ENCODE measurements around the gene CD38. TPM values are rescaled to one million over a fixed set of nuclear protein-coding genes. Genes with fewer than 3 reads are reported as not detected.
"Not testable (repeated sequence)": the region's sequence is repeated elsewhere in the genome, so short reads cannot be mapped to it uniquely, and the experiment has no call there.

CD38 gene
- total RNA-seq (2014; rRNA removed; shearing (Covaris generic)): 0.02 TPM in 1 of 2 replicates, not detected in the other

GRCh38 chr4:15778289-15779241, at the start of gene CD38:
Gene CD38, plus strand, starts transcription at chr4:15778328. Its CDS starts 87 bp downstream, at chr4:15778415.
- DNase-seq (ENCODE audit: low spot score): peak; percentile 53

- peak; percentile 44 for DNase-seq (ENCODE audit: low spot score)
Observed at GRCh38 chr4:15729910-15730533, 48.1 kb upstream of the CD38 start.

DNA sequence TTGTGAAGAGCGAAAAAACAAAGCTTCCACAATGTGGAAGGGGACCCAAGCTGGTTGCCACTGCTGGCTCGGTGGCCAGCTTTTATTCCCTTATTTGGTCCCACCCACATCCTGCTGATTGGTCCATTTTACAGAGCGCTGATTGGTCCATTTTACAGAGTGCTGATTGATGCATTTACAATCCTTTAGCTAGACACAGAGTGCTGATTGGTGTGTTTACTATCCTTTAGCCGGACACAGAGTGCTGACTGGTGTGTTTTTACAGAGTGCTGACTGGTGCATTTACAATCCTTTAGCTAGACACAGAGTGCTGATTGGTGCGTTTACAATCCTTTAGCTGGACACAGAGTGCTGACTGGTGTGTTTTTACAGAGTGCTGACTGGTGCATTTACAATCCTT, 45.1 kb upstream of the CD38 start:
- DNase-seq (ENCODE audit: low spot score): not testable (repeated sequence)

DNA sequence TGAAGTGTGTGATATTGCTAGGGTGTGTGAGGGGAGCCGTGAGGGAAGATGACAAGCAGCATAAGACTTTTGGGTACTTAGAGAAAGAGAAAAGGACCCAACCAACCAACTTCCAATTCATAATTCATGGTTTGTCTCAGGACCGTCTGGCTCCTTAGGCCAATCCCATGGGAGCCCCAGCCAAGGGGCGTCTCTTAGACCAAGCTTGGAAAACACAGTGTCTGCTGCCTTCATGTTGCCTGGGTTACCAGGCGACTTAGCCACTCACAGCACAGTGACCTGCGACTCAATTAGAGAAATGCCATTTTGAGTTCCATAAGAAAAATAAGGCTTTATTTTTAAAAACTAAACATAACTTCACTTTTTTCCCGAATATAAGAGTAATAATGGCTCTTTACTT, 42.6 kb upstream of the CD38 start:
- no peak for DNase-seq (ENCODE audit: low spot score)

GRCh38 chr4:15736514-15737050, 41.5 kb upstream of the CD38 start:
- DNase-seq (ENCODE audit: low spot score): no peak

GRCh38 chr4:15737255-15737654, 40.9 kb upstream of the CD38 start:
- no peak for DNase-seq (ENCODE audit: low spot score)

GRCh38 chr4:15738877-15739276, 39.3 kb upstream of the CD38 start:
- DNase-seq (ENCODE audit: low spot score): no peak

DNA sequence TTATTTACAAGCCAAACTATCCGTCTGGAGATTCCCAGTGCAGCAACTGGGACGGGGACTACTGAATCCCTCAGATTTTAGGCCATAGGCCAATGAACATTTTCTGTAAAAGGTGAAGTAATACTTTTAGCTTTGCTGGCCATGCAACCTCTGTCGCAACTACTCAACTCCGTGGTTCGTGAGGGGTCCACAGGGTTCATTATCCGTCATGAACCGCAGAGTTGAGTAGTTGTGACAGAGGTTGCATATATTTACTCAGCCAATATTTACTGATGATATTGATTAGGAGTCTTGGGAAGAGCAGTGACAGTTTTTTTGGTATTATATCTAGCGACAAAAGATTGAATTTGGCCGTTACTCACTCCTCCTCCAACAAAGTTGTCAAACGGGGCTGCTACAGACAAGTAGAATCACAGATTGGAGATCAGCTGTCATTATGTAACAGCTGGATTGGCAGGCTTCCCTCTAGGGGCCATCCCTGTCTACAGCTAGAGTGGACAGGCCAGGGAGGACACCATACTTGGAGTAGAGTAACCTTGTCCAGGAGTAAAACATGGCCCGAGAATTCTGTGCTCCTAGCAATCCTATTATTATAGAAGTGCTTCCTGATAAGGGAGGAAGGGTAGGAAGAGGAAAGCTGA, 37.2 kb upstream of the CD38 start:
- DNase-seq (ENCODE audit: low spot score): no peak

- no peak for DNase-seq (ENCODE audit: low spot score)
Observed at GRCh38 chr4:15742083-15742582, 36.0 kb upstream of the CD38 start.

- DNase-seq (ENCODE audit: low spot score): no peak
Observed at GRCh38 chr4:15742637-15743036, 35.5 kb upstream of the CD38 start.

DNA sequence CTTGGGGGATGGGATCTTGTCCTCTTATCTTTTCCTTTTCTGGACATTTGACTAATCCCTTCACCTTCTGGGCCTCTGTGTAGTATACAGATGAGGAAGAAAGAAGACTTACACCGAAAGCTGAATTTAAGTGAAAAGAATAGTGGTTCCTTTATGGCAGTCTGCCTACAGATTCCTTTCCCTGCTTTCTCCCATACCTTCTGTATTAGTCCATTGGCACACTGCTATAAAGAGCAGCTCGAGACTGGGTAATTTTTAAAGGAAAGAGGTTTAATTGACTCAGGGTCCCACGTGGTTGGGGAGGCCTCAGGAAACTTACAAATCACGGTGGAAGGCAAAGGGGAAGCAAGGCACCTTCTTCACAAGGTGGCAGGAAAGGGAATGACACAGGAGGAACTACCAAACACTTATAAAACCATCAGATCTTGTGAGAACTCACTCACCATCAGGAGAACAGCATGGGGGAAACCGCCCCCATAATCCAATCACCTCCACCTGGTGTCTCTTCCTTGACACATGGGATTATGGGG, 34.0 kb upstream of the CD38 start:
- DNase-seq (ENCODE audit: low spot score): no peak

GRCh38 chr4:15746110-15746509, 32.0 kb upstream of the CD38 start:
- DNase-seq (ENCODE audit: low spot score): no peak

- no peak for DNase-seq (ENCODE audit: low spot score)
Observed at GRCh38 chr4:15749001-15749400, 29.1 kb upstream of the CD38 start.

GRCh38 chr4:15751153-15751552, 27.0 kb upstream of the CD38 start:
- DNase-seq (ENCODE audit: low spot score): no peak

- no peak for DNase-seq (ENCODE audit: low spot score)
Observed at GRCh38 chr4:15753081-15753480, 25.0 kb upstream of the CD38 start.

GRCh38 chr4:15753786-15754185, 24.3 kb upstream of the CD38 start:
- no peak for DNase-seq (ENCODE audit: low spot score)

GRCh38 chr4:15754323-15754722, 23.8 kb upstream of the CD38 start:
- DNase-seq (ENCODE audit: low spot score): peak; percentile 80

DNA sequence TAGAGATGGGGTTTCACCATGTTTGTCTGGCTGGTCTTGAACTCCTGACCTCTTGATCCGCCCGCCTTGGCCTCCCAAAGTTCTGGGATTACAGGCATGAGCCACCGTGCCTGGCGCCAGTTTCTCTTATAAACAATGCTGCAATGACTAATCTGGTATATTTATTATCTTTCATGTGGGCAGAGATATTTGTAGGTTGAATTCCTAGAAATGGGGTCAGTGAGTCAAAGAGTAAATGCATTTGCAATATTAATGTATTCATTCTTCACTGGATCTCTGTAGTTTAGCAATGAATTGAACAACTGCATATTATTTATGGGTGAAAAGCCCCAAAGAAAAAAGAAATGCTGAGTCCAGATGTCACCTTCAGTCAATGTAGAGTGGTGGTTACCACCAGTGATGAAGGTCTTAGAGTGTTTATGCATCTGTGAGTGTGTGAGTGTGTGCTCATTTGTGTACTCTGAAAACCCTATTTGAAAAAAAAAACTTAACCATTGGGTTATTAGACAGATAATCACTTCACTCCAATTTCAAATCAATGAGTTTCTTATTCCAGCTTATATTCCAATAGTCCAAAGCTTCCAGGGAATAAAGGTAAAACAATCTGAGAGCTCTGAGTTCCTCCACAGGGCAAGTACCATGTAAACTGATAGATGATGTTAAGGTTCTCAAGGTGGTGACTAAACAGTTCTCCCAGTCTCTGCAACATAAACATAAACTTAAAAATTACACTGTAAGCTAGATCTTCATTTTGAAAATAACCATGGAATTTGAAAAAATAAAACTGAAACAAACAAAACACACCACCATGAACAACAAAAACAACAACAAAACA, 22.6 kb upstream of the CD38 start:
- peak; percentile 89 for DNase-seq (ENCODE audit: low spot score)

GRCh38 chr4:15756361-15756861, 21.7 kb upstream of the CD38 start:
- peak; percentile 95 for DNase-seq (ENCODE audit: low spot score)

DNA sequence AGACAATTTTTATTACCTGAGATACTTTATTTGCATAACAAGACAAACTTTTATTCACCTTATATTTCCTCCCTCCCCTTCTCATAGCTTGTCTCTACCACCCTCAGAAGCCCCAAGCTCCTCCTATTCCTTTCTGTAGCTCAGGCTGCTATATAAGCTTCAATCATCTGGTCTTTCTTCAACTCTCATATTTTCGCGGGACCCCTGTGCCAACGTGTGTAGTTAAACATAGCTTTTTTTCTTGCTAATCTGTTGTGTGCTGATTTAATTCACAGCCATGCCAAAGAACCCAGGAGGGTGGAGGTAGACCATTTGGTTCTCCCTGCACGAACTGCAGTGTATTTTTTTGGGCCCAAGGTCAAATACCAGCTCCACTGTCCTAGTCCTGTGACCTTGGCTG, 21.1 kb upstream of the CD38 start:
- DNase-seq (ENCODE audit: low spot score): no peak

- DNase-seq (ENCODE audit: low spot score): no peak
Observed at GRCh38 chr4:15758294-15758693, 19.8 kb upstream of the CD38 start.
